HepG2 (cell line): Measurements from ENCODE around the gene BAG3. TPM values are rescaled to one million over a fixed set of nuclear protein-coding genes. Genes with fewer than 3 reads are reported as not detected.

Experiments
- ARNT2 ChIP-seq: sonication (generic); formaldehyde crosslinking; IDR thresholded peaks from 2 replicates; pipeline ENCODE4 v1.8.0; 2022; ENCODE audit warnings: mild to moderate bottlenecking, low read depth, missing genetic modification reagents, moderate library complexity
- BATF2 ChIP-seq: sonication (generic); formaldehyde crosslinking; IDR thresholded peaks from 2 replicates; pipeline ENCODE4 v1.8.0; 2022; ENCODE audit warnings: mild to moderate bottlenecking, missing genetic modification reagents, moderate library complexity
- CREBL2 ChIP-seq: sonication (generic); formaldehyde crosslinking; IDR thresholded peaks from 2 replicates; pipeline ENCODE4 v1.8.1; 2023; ENCODE audit warnings: missing genetic modification reagents, mild to moderate bottlenecking, borderline replicate concordance
- ETS1 ChIP-seq: sonication (generic); formaldehyde crosslinking; IDR thresholded peaks from 2 replicates; pipeline ENCODE4 v1.4.0; 2020; ENCODE audit warnings: missing genetic modification reagents
- HIVEP1 ChIP-seq: sonication (generic); formaldehyde crosslinking; IDR thresholded peaks from 2 replicates; pipeline ENCODE4 v1.4.0; 2020; ENCODE audit warnings: mild to moderate bottlenecking, missing genetic modification reagents
- MTA3 ChIP-seq: sonication (generic); formaldehyde crosslinking; IDR thresholded peaks from 2 replicates; pipeline ENCODE4 v1.4.0; 2020; ENCODE audit warnings: missing genetic modification reagents
- MYNN ChIP-seq: sonication (generic); formaldehyde crosslinking; IDR thresholded peaks from 2 replicates; pipeline ENCODE4 v1.4.0; 2020; ENCODE audit warnings: mild to moderate bottlenecking, low read depth, missing genetic modification reagents
- MZF1 ChIP-seq: sonication (generic); formaldehyde crosslinking; IDR thresholded peaks from 2 replicates; pipeline ENCODE4 v1.8.1; 2023; ENCODE audit warnings: mild to moderate bottlenecking, missing genetic modification reagents, borderline replicate concordance
- NFKBIZ ChIP-seq: IDR thresholded peaks from 2 replicates; pipeline ENCODE4 v1.6.1; 2018; ENCODE audit warnings: missing genetic modification reagents, missing compliant biosample characterization
- POLR2A ChIP-seq, 2 experiments: IDR thresholded peaks; 2 replicates each; pipeline ENCODE4 v1.6.1; 2011; ENCODE audit warnings: low read depth in 2 of 2, low read length in 2 of 2, mild to moderate bottlenecking in 1 of 2, moderate library complexity in 1 of 2; ENCODE audit not compliant: insufficient read depth in 1 of 2
- SAFB2 ChIP-seq: sonication (generic); formaldehyde crosslinking; IDR thresholded peaks from 2 replicates; pipeline ENCODE4 v1.5.1; 2020; ENCODE audit warnings: missing genetic modification reagents, low read depth, mild to moderate bottlenecking, borderline replicate concordance
- SAP130 ChIP-seq: IDR thresholded peaks from 2 replicates; pipeline ENCODE4 v1.6.1; 2016; ENCODE audit warnings: low read depth
- SMC3 ChIP-seq: IDR thresholded peaks from 2 replicates; pipeline ENCODE4 v1.6.1; 2011; ENCODE audit warnings: low read length, improper control_type of control experiment
- U2AF1 ChIP-seq: fragments of 200-400 bp; formaldehyde crosslinking; optimal IDR thresholded peaks from 2 replicates; pipeline ENCODE3; 2017; ENCODE audit warnings: mild to moderate bottlenecking, low read depth, low read length
- YEATS2 ChIP-seq: sonication (generic); formaldehyde crosslinking; IDR thresholded peaks from 2 replicates; pipeline ENCODE4 v1.4.0; 2020; ENCODE audit warnings: missing genetic modification reagents, borderline replicate concordance
- ZBTB7B ChIP-seq: sonication (generic); formaldehyde crosslinking; IDR thresholded peaks from 2 replicates; pipeline ENCODE4 v1.4.0; 2020; ENCODE audit warnings: missing genetic modification reagents
- ZFP36L1 ChIP-seq: sonication (generic); formaldehyde crosslinking; IDR thresholded peaks from 2 replicates; pipeline ENCODE4 v1.8.0; 2022; ENCODE audit warnings: mild to moderate bottlenecking, missing genetic modification reagents, moderate library complexity
- ZNF121 ChIP-seq: sonication (generic); formaldehyde crosslinking; IDR thresholded peaks from 2 replicates; pipeline ENCODE4 v1.5.0; 2020; ENCODE audit warnings: mild to moderate bottlenecking, missing genetic modification reagents
- ZNF224 ChIP-seq: sonication (generic); formaldehyde crosslinking; IDR thresholded peaks from 2 replicates; pipeline ENCODE4 v1.5.0; 2020; ENCODE audit warnings: mild to moderate bottlenecking, missing genetic modification reagents
- ZNF629 ChIP-seq: sonication (generic); formaldehyde crosslinking; conservative IDR thresholded peaks from 2 replicates; pipeline ENCODE4 v1.5.0; 2020; ENCODE audit warnings: missing genetic modification reagents
- ZNF792 ChIP-seq: IDR thresholded peaks from 2 replicates; pipeline ENCODE4 v1.6.1; 2016
- ZNF883 ChIP-seq: sonication (generic); formaldehyde crosslinking; IDR thresholded peaks from 2 replicates; pipeline ENCODE4 v1.5.1; 2020; ENCODE audit warnings: mild to moderate bottlenecking, missing genetic modification reagents; ENCODE audit errors: not compliant biosample characterization
- polyA plus RNA-seq, 8 experiments: library from polyadenylated mRNA; depleted of rRNA in 3 of 8; stranded (reverse) in 7 of 8; unstranded in 1 of 8; fragments of >200 nt; fragmentation: Illumina TruSeq in 4 of 8; extraction: Trizol in 4 of 8; gene quantifications; 2 replicates each; pipeline versions ENCODE4 v1.2.1 to v1.2.3, GENCODE V29; 2011 to 2016; ENCODE audit warnings: low read depth in 4 of 8, missing spikeins in 1 of 8, mixed read lengths in 1 of 8; ENCODE audit not compliant: insufficient read depth in 1 of 8
- total RNA-seq, 5 experiments: library from RNA; depleted of rRNA; stranded (reverse); fragments of >200 nt; fragmentation: Illumina TruSeq; extraction: Trizol; gene quantifications; 2 replicates each; pipeline ENCODE4 v1.2.3, GENCODE V29; 2016; ENCODE audit warnings: low read depth in 1 of 5
- TF ChIP-seq, protein P1 (sequence below): sonication (generic); formaldehyde crosslinking; IDR thresholded peaks from 2 replicates; pipeline ENCODE4 v1.4.0; 2020; ENCODE audit warnings: missing genetic modification reagents
- TF ChIP-seq, protein P2 (sequence below): sonication (generic); formaldehyde crosslinking; IDR thresholded peaks from 2 replicates; pipeline ENCODE4; 2020; ENCODE audit warnings: missing genetic modification reagents, mild to moderate bottlenecking, borderline replicate concordance
- TF ChIP-seq, protein P3 (sequence below): sonication (generic); formaldehyde crosslinking; IDR thresholded peaks from 2 replicates; pipeline ENCODE4 v1.5.0; 2020; ENCODE audit warnings: missing genetic modification reagents

Gene BAG3
- total and polyA plus RNA-seq, 2 of the 13 experiments (the other 11 are each of a cell fraction or from before 2014, with no cell fraction given): 2.9 to 6.7 TPM

- TF ChIP-seq MTA3 (no peak), ETS1 (no peak), MYNN (CRISPR knock-in tag) (0 out of 2 replicates have a peak, but pooled peaks have one; percentile 47), YEATS2 (CRISPR knock-in tag) (peak; percentile 71), SAFB2 (peak; percentile 68; the same call in 1 of the 2 replicates), ZBTB7B (CRISPR knock-in tag) (peak; percentile 86), ZNF792 (CRISPR knock-in tag) (peak; percentile 63; the same call in 1 of the 2 replicates), SMC3 (no peak), ZNF883 (CRISPR knock-in tag) (peak; percentile 64), ZNF224 (CRISPR knock-in tag) (no peak), HIVEP1 (CRISPR knock-in tag) (peak; percentile 88), ARNT2 (CRISPR knock-in tag) (peak; percentile 45; the same call in 1 of the 2 replicates), BATF2 (peak; percentile 78; the same call in 1 of the 2 replicates), U2AF1 (no peak), ZNF121 (CRISPR knock-in tag) (peak; percentile 3; the same call in 1 of the 2 replicates), POLR2A (IDR thresholded peaks at IDR 0.05; ENCODE audit: insufficient read depth in 1 of 2, low read depth in 2 of 2, low read length in 2 of 2) (peak in 1 of 2 experiments; percentile 87; a peak in 2 of 4 replicates), NFKBIZ (CRISPR knock-in tag) (no peak), ZFP36L1 (no peak), ZNF629 (CRISPR knock-in tag) (no peak), CREBL2 (CRISPR knock-in tag) (no peak), MZF1 (CRISPR knock-in tag) (0 out of 2 replicates have a peak, but pooled peaks have one; percentile 55), SAP130 (CRISPR knock-in tag) (peak; percentile 82)
- TF ChIP-seq, protein P1, sequence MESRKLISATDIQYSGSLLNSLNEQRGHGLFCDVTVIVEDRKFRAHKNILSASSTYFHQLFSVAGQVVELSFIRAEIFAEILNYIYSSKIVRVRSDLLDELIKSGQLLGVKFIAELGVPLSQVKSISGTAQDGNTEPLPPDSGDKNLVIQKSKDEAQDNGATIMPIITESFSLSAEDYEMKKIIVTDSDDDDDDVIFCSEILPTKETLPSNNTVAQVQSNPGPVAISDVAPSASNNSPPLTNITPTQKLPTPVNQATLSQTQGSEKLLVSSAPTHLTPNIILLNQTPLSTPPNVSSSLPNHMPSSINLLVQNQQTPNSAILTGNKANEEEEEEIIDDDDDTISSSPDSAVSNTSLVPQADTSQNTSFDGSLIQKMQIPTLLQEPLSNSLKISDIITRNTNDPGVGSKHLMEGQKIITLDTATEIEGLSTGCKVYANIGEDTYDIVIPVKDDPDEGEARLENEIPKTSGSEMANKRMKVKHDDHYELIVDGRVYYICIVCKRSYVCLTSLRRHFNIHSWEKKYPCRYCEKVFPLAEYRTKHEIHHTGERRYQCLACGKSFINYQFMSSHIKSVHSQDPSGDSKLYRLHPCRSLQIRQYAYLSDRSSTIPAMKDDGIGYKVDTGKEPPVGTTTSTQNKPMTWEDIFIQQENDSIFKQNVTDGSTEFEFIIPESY (CRISPR knock-in tag): 0 out of 2 replicates have a peak, but pooled peaks have one; percentile 16
- TF ChIP-seq, protein P2, sequence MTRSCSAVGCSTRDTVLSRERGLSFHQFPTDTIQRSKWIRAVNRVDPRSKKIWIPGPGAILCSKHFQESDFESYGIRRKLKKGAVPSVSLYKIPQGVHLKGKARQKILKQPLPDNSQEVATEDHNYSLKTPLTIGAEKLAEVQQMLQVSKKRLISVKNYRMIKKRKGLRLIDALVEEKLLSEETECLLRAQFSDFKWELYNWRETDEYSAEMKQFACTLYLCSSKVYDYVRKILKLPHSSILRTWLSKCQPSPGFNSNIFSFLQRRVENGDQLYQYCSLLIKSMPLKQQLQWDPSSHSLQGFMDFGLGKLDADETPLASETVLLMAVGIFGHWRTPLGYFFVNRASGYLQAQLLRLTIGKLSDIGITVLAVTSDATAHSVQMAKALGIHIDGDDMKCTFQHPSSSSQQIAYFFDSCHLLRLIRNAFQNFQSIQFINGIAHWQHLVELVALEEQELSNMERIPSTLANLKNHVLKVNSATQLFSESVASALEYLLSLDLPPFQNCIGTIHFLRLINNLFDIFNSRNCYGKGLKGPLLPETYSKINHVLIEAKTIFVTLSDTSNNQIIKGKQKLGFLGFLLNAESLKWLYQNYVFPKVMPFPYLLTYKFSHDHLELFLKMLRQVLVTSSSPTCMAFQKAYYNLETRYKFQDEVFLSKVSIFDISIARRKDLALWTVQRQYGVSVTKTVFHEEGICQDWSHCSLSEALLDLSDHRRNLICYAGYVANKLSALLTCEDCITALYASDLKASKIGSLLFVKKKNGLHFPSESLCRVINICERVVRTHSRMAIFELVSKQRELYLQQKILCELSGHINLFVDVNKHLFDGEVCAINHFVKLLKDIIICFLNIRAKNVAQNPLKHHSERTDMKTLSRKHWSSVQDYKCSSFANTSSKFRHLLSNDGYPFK: peak; percentile 69; the same call in 1 of the 2 replicates
- TF ChIP-seq, protein P3, sequence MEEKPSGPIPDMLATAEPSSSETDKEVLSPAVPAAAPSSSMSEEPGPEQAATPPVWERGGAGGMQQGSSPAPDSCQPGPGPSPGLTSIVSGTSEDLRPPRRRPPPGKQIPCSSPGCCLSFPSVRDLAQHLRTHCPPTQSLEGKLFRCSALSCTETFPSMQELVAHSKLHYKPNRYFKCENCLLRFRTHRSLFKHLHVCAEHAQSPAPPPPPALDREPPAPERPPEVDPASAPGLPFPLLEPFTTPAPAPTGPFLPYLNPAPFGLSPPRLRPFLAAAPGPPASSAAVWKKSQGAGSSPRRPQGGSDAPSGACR (CRISPR knock-in tag): no peak
Observed at GRCh38 chr10:119725517-119725827, 74.3 kb downstream of the BAG3 start (continued).
